Testis (tissue), 2 donors: ENCODE results near the gene GALNT15.

ENCODE experiments used
- CTCF ChIP-seq, 3 experiments: fragments of 450-650 bp in 2 of 3; fragments of 200-600 bp in 1 of 3; sonication (generic) in 1 of 3; IDR thresholded peaks; one replicate each; pipeline ENCODE4 v1.5.1; 2016 to 2019; ENCODE audit warnings: antibody characterized with exemption in 3 of 3, mild to moderate bottlenecking in 2 of 3, moderate library complexity in 1 of 3
- POLR2A ChIP-seq: fragments of 450-650 bp; IDR thresholded peaks from one replicate; pipeline ENCODE4 v1.6.1; 2017; ENCODE audit warnings: antibody characterized with exemption, mild to moderate bottlenecking, moderate library complexity

DNA sequence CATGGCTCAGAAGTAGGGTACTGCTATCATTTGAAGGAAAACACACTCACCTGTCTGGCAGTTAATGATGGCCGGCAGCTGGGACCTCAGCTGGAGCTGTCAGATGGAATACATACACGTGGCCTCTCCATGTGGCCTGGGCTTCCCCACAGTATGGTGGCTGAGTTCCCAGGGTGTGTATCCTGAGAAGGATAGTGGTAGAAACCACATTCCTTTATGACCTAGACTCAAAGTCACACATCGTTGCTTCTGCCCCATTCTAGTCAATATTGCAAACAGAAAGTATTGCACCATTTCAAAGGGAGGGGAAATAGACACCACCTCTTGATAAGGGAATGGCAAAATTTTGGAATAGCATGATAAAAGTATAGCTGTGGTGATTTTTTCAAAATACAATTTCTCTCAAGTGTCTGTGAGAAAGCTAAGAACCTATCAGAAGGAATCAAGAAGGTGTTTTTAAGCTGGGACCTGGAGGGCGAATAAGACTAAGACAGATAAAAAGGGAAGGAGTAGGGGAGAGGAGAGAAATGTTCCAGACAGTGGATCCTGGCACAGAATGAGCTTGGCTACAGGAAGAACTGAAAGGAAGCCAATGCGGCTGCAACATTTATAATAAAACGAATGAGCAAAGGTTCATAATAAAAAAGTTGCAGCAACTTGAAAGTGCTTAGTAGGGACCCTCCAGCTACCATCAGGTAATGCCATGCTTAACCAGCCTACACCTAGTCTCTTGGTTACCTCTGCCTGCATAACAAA, 40.1 kb upstream of the GALNT15 start:
- TF ChIP-seq CTCF (IDR thresholded peaks at IDR 0.05) (no peak), POLR2A (no peak)
